Right renal pelvis (tissue), 4 donors: Measurements from ENCODE around the gene NCOR2. TPM values are rescaled to one million over a fixed set of nuclear protein-coding genes. Genes with fewer than 3 reads are reported as not detected.
A peak's percentile ranks its signal among the peaks of the same experiment; 100 is the strongest.

Experiments used
- DNase-seq, 4 donors: peaks; one replicate each; pipeline ENCODE4 v3.0.0-alpha.2; 2013; ENCODE audit warnings: low read depth in 4 of 4, low spot score in 3 of 4, missing footprints in 1 of 4
- polyA plus RNA-seq, 4 donors: library from polyadenylated mRNA; unstranded; fragments of 120-200 nt; gene quantifications; one replicate each; pipeline ENCODE4 v1.2.1, GENCODE V29; 2013; ENCODE audit not compliant: insufficient read length in 4 of 4

The NCOR2 gene
- polyA plus RNA-seq, 4 donors, result 67.8 to 97.3 (median 73.0) TPM

- DNase-seq, result no peak
Measured at GRCh38 chr12:124562018-124562795, 5.2 kb downstream of the NCOR2 start.

GRCh38 chr12:124561231-124561630, 6.2 kb downstream of the NCOR2 start:
- no peak for DNase-seq

GRCh38 chr12:124560146-124560890, 7.1 kb downstream of the NCOR2 start:
- DNase-seq, result no peak

GRCh38 chr12:124559182-124560017, 8.0 kb downstream of the NCOR2 start:
- no peak for DNase-seq

GRCh38 chr12:124558313-124558712, 9.1 kb downstream of the NCOR2 start:
- no peak for DNase-seq

- no peak for DNase-seq
Measured at GRCh38 chr12:124557518-124558223, 9.7 kb downstream of the NCOR2 start.

- DNase-seq, result no peak
Measured at GRCh38 chr12:124556896-124557501, 10.4 kb downstream of the NCOR2 start.

- DNase-seq, result no peak
Measured at GRCh38 chr12:124556074-124556466, 11.3 kb downstream of the NCOR2 start.

GRCh38 chr12:124555168-124556073, 12.0 kb downstream of the NCOR2 start:
- no peak for DNase-seq

GRCh38 chr12:124554429-124555029, 12.9 kb downstream of the NCOR2 start:
- no peak for DNase-seq

- DNase-seq, result no peak
Measured at GRCh38 chr12:124553862-124554428, 13.5 kb downstream of the NCOR2 start.

- DNase-seq, result peak in 1 of 4 donors; percentile 77
Measured at GRCh38 chr12:124551268-124552144, 15.9 kb downstream of the NCOR2 start.

- no peak for DNase-seq
Measured at GRCh38 chr12:124550123-124551089, 17.0 kb downstream of the NCOR2 start.

- no peak for DNase-seq
Measured at GRCh38 chr12:124549629-124550028, 17.8 kb downstream of the NCOR2 start.

GRCh38 chr12:124548854-124549378, 18.5 kb downstream of the NCOR2 start:
- DNase-seq, result no peak

GRCh38 chr12:124547626-124548025, 19.8 kb downstream of the NCOR2 start:
- DNase-seq, result no peak
